ENCODE measurements around the gene DHX35. TPM values are rescaled to one million over a fixed set of nuclear protein-coding genes. Genes with fewer than 3 reads are reported as not detected.

The DHX35 gene
- total and polyA plus RNA-seq, 2 of the 4 experiments (the other 2 are of a cell fraction): 9.1 to 13.5 TPM

DNA sequence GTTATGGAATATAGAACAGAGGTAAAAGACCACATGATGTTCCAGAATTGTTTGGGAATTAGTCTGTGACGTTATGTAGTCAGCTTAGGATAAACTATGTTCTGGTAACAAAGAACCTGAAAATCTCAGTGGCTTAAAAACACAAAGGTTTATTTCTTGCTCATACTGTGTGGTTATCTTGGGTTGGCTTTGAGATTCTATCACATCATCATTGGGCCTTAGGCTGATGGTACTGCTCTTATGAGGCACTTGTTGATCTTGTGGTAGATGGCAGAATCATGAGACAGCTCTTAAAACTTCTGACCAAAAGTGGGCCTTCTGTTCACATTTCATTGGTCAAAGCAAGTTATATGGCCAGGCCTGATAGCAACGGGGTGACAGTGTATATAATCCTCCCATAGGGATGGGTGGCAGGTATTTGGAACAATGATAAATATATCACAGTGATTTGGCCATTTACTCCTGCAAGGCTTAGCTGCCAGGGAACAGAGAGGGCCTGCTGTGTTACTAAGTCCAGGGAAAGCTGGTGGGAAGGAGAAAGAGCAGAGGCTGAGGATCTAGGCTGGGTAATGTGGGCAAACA is 13.5 kb downstream of the DHX35 start (continued):
- no peak for TF ChIP-seq RFX5 (IDR thresholded peaks at IDR 0.05; ENCODE audit: low read depth, low read length)

DNA sequence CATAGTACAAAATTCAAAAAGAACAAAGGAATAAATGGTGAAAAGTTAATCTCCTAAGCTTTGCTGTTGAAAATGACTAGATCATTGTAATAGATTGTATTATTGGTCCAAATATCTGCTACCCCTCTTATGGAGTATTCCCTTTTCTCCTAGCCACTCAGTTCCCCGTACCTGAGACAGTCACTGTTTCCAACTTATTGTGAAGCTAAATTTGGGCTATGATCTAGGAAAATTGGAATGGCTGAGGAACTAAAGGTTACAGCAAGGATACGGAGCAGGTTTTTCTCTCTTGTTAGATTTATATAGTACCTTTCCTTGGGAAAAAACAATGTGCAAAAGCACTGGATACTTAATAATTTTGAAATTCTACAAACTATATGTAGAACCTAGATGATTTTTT is 17.3 kb downstream of the DHX35 start:
- DNase-seq: no peak
- BruUV-seq (replicated peaks): no TSS peak

More for the DNA sequence above, 17.3 kb downstream of the DHX35 start:
- Histone ChIP-seq H3K56ac (ENCODE audit: extremely low read depth, insufficient read depth, low read length) (no peak overlapping the region), H2BK5ac (ENCODE audit: low read depth, low read length, poor library complexity, severe bottlenecking) (no peak overlapping the region), H2BK15ac (ENCODE audit: low read depth, low read length) (no peak overlapping the region), H3K4ac (ENCODE audit: low read depth, low read length) (no peak overlapping the region), H3K23ac (ENCODE audit: low read depth, low read length) (no peak overlapping the region), H3K18ac (ENCODE audit: low read depth, low read length) (no peak overlapping the region), H3K27me3 (ENCODE audit: control insufficient read depth, insufficient read depth, low read length) (no peaks in the 10 kb centered on the region), H4K5ac (ENCODE audit: low read depth, low read length) (no peak overlapping the region), H3K9me3 (ENCODE audit: control insufficient read depth, insufficient read depth, low read length) (no peaks in the 10 kb centered on the region), H2BK20ac (ENCODE audit: low read depth, low read length) (no peak overlapping the region), H4K20me1 (ENCODE audit: insufficient read depth, low read length) (peaks cover 3% of the 10 kb centered on the region; the same call in 1 of the 2 replicates), H3K4me2 (ENCODE audit: low read depth, low read length) (no peak overlapping the region), H3K79me1 (ENCODE audit: low read depth in 1 of 2, low read length in 2 of 2) (peaks cover 40 to 56% of the 10 kb centered on the region in 2 experiments), H2BK120ac (ENCODE audit: low read depth, low read length) (no peak overlapping the region), H3K36me3 (ENCODE audit: control insufficient read depth, insufficient read depth, low read length) (peaks cover 1% of the 10 kb centered on the region; the same call in 1 of the 2 replicates), H3K4me1 (ENCODE audit: control insufficient read depth, insufficient read depth, low read length) (peaks cover 7% of the 10 kb centered on the region; the same call in 1 of the 2 replicates), H4K91ac (ENCODE audit: insufficient read depth, low read depth, low read length) (no peak overlapping the region), H3K27ac (ENCODE audit: insufficient read depth, low read length) (no peak overlapping the region), H2AK5ac (ENCODE audit: low read depth, low read length) (no peak overlapping the region; the same call in 1 of the 2 replicates), H4K8ac (ENCODE audit: low read depth in 2 of 2, low read length in 2 of 2) (no peak overlapping the region), H3K4me3 (ENCODE audit: insufficient read depth, low read depth, low read length) (no peak overlapping the region), H2AFZ (replicated peaks; ENCODE audit: low read length, poor library complexity) (no peak overlapping the region), H2AK9ac (replicated peaks; ENCODE audit: low read depth, low read length, poor library complexity) (no peak overlapping the region), H3K9ac (ENCODE audit: low read depth, low read length) (no peak overlapping the region), H3K14ac (replicated peaks; ENCODE audit: low read depth, low read length) (no peak overlapping the region), H3K9me1 (ENCODE audit: insufficient read depth, low read length) (peaks cover 6% of the 10 kb centered on the region)
- CTCF ChIA-PET: interaction anchor here (0.5 to 1.5 kb wide), 5 partner anchors 9 to 533 kb away, joined by 3 to 4 read pairs (median 3); no protein-coding TSS in a partner anchor
- TF ChIP-seq NFE2L2 (IDR thresholded peaks at IDR 0.05; ENCODE audit: low read depth, low read length) (no peak), CEBPB (IDR thresholded peaks at IDR 0.05; ENCODE audit: low read depth, low read length) (no peak), MAZ (IDR thresholded peaks at IDR 0.05; ENCODE audit: borderline replicate concordance, low read depth, low read length) (no peak)
- WGBS, 2 experiments (ENCODE audit: extremely low coverage in 2 of 2, insufficient read length in 1 of 2): no CpG with 5 or more reads among the region's 2 CpGs
- ATAC-seq (ENCODE audit: low read depth): no peak
- in situ Hi-C loops (cut with MboI; ENCODE audit: low sequenced_read_pairs): no loop called here
- POLR2A ChIA-PET (ENCODE audit: unreplicated experiment): no interaction called here
- intact Hi-C loops (cut with micrococcal nuclease): no loop called here
- dilution Hi-C loops (cut with HindIII; ENCODE audit: low sequenced_read_pairs, unreplicated experiment): no loop called here

Measured in IMR-90 (cell line).